Brain pericyte (primary cell): ENCODE data around the gene FANCC.
"Not testable (repeated sequence)": the region's sequence is repeated elsewhere in the genome, so short reads cannot be mapped to it uniquely, and the experiment has no call there.

Source experiments
- DNase-seq: peaks from one replicate; pipeline ENCODE4 v3.0.0-alpha.2; 2012; ENCODE audit warnings: low read depth, low spot score

Gene FANCC

DNA sequence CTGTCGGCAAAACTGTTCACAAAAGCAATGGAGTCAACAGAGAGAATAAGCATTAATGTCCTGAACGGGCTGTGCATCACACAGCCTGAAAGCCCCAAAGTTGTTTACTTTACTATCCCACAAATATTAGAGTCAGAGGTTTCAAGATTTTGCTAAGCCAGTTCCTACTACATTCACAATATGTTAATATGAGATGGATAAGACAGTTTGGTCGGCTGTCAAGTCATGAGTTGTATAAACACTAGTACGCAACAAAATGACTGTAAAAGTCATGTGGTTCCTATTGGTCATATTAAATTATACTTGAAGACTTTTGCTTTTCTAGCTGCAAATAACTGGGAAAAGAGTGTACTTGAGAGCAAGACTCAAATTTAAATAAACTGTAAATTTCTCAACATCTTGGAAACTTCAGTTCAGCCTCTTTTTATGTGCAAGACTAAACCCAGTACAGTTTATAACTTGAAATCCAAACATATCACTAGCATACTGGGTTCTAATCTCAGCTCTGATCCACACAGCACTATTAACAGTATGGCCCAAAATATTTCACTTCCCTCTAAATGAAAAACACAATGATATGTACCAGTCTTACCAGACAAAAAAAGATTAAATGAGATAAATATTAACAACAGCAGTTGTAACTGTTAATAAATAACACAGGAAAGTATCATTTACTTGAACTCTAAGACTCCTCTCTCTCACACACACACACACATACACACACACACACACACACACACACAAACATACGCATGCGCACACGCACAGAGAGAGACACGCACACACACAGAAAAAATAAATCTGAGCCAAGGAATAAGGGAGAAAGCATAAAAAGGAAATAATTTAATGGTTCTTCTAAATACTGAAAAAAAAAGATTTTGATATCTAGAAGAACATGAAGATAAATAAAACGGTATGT is 33.1 kb downstream of the FANCC start:
- no peak for DNase-seq

DNA sequence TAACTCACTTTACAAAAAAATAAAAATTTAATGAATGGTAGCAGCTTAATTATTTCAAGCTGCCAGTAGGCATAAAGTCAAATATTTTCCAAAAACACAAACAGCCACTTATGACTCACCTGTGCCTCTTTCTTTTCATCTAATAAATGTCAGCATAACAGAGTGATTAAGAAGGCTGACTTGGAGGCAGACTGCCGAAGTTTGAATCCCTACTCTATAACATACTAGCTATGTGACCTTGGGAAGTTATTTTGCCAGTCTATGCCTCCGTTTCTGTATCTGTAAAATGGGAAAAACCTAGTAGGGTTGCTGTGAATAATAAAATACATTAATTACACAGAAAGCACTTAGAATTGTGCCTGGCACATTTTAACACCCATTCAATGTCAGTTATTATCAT is 33.8 kb downstream of the FANCC start:
- DNase-seq = no peak

DNA sequence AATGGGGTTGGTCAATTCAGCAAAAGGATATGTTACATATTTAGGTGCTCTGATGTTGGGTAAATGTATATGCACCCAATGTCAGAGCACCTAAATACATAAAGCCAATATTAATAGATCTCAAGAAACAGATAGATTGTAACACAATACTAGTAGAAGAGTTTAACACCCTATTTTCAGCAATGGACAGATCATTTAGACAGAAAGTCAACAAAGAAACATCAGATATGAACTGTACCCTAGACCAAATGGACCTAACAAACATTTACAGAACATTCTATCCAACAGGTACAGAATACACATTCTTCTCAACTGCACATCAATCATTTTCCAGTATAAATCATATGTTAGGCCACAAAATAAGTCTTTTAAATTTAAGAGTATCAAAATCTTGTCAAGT is 35.2 kb downstream of the FANCC start:
- DNase-seq = no peak

DNA sequence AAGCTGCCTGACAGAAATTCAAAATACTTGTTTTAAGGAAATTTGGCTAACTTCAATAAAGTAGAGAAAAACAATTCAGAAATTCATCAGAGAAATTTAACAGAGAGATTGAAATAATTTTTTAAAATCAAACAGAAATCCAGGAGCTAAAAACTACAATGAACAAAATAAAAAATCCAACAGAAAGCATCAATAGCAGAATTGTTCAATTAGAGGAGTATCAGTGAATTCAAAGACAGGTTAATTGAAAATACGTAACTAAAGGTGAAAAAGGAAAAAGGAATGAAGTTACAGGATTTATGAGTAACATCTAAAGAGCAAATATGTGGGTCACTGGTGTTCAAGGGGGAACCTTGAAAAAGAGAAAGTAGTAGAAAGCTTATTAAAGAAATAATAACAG is 36.8 kb downstream of the FANCC start:
- no peak for DNase-seq

DNA sequence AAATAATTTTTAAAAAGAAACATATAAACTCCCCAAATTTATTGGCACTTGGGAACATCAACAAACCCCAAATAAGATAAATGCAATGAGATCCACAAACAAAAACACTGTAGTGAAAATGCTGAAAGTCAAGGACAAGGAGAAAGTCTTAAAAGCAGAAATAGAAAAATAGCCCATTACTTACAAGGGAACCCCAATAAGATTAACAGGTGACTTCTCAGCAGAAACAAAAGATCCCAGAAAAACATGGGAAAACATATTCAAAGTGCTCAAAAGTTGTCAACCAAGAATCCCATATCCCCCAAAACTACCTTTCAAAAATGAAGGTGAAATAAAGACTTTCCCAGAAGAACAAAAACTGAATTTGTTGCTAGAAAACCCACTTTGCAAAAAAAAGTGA is 40.0 kb downstream of the FANCC start:
- no peak for DNase-seq

DNA sequence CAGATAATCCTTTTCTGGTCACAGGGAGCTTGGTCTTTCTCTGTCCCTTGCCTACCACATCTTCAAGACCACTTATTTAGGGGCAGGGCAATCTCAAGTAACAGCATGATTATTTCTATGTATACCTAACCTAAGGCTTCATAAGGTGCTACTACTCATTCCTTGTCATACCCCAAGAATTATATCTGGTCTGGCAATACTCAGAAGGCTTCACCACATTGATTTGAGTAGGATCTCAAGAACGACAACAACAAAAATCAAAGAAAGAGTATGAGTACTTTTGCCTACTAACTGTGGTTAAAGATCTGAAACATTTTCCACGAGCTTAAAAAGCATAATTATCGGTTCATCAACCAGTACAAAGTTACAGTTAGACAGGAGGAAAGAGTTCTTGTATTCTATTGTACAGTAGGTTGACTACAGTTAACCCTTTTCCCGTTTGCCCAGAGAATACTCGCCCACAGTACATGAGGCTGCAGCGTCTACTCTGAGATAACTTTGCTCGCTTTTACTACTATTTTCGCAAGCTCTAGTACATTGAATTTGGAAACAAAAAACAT is 41.0 kb downstream of the FANCC start:
- no peak for DNase-seq

DNA sequence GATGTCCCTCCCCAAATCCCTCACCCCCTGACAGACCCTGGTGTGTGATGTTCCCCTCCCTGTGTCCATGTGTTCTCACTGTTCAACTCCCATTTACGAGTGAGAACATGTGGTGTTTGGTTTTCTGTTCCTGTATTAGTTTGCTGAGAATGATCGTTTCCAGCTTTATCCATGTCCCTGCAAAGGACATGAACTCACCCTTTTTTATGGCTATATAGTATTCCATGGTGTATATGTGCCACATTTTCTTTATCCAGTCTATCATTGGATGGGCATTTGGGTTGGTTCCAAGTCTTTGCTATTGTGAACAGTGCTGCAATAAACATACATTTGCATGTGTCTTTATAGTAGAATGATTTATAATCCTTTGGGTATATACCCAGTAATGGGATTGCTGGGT is 43.3 kb downstream of the FANCC start:
- not testable (repeated sequence) for DNase-seq

DNA sequence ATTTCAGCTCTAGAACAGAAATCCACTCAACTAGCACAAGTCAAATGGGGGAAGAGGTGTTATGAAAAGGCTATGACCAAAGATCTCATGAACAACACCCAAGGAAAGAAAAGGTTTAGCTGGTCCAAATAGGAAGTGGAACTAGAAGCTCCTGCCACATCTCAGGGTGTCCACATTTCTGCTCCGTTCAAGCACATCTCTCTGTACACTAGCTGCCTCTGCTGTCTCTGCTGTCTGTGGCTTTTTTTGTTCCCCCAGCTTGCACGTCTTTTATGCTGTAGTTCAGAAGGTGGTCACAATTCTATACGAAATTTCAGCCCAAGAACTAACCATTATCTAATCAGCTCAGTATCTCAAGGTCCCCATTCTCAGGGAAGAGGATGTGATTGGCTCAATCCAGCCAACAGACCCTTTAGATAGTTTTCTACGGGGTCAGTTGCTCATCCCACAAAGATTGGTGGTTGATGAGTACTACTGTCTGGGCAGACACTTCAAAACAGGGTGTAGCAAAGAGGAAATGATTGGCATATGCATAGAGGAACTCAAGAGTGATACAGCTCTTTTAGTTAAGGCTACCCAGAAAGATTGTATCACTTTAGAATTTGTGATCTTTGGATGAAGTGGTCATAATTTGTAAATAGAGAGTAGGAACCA is 44.0 kb downstream of the FANCC start:
- no peak for DNase-seq

DNA sequence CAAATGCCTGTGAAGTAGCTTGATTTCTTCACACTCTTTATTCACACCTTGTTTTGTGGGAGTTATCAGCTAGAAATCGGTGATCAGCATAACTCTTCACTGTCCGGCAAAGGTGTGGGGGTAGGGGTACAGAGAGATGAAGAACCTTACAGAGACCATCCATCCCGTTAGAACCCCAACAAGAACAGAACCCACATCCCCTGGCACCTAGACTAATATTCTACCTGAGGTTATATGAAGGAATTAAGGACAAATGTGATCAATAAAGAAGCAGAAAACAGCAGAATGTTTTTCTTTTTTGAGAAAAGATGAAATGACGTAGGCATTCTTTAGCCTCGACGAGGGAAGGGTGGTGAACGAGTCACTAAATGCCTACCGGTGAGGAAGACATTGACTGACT is 44.7 kb downstream of the FANCC start:
- no peak for DNase-seq

DNA sequence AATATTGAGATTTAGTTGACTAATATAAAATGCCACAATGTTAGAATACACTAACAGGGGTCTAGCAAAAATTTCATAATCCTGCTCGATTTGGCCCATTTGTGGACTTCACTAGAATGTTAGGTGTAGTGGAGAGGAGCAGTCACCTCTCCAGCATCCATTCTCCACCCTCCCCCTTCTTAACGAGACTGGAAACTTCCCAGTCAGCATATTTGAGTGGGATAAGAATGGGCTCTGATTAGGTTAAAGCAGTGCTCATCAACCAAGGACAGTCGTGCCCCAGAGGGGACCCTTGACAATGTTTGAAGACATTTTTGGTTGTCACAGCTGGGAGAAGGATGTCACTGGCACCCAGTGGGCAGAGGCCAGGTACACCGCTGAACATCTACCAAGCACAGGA is 46.7 kb downstream of the FANCC start:
- DNase-seq = no peak

DNA sequence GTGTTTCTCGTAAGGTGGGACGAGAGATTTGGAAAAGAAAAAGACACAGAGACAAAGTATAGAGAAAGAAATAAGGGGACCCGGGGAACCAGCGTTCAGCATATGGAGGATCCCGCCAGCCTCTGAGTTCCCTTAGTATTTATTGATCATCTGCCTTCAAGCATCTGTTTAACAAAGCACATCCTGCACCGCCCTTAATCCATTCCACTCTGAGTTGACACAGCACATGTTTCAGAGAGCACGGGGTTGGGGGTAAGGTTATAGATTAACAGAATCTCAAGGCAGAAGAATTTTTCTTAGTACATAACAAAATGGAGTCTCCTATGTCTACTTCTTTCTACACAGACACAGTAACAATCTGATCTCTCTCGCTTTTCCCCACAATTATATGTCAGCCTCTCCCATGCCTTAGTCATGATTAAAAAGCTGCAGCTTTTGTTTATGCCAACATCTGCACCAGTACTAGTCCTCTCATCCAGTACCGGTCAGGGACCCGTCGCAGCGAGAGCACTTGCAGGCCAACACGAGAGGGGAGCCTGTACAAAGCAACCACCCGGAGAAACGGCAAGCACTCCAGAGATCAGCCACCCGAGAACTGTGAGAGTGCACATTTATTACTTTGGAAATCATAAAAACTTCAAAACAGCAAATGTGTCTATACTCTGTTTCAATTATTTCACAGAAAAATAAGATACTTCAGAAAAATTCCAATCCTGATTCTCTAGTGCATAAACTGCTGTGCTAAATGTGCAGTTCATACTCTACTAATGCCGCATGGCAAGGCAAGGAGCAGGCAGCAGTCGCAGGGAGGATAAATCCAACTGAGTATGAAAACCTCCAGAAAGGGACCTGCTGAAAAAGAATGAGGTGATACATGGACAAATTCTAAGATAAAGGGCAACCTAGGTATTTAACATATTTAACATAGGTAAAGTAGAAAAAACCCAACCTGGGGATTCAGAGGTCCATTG is 47.4 kb downstream of the FANCC start:
- not testable (repeated sequence) for DNase-seq

DNA sequence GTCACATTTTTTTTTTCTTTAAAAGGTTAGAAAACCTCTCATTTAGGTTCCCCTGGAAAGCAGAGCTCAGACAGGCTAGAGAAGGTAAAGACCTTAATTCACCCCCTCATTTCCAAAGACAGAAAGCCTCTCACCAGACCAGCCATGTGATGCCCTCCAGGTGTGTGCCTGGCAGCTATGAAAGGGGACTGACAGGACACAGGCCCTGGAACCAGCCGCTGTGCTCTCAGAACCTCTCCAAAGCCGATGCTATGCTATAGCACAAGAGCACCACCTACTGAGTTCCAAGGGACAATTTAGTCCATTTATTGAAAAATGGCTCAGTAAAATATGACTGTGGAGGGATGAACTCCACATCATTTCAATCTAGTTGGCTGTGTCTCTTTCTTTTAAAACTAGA is 48.8 kb downstream of the FANCC start:
- DNase-seq = no peak

DNA sequence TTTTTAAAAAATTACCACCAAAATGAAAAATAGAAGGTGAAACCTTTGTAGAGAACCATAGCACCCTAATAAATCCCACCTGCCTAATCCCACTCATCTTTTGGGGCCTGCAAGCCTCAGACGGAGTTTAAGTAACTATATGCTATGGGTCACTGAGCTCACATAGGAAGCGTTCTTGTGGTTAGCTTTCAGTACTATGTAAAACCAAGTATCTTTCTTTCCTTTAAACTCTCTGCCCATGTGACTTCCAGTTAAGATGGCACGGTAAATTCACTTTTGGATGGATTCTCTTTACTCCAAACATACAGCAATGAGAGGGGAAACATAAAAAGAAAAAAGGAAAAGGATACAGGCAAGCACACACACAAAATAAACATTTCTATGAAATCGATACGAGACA is 50.9 kb downstream of the FANCC start:
- DNase-seq = no peak

DNA sequence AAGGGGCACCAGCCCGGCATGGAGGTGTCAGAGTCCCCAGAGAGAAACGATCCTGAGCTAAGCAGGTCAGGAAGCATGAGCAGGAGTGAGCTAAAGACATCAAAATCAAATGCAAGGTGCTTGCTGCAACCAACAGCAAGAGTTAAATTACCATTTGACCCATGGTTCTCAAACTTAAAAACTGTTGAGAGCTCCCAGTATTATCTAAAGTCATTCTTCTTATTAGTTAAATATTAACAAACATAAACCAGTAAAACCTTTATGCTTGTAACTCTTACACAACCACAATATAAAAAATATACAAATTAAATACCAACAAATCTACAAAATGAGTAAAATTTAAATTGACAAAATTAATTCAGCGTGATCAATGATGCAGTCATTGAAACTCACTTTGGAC is 51.5 kb downstream of the FANCC start:
- DNase-seq = no peak

DNA sequence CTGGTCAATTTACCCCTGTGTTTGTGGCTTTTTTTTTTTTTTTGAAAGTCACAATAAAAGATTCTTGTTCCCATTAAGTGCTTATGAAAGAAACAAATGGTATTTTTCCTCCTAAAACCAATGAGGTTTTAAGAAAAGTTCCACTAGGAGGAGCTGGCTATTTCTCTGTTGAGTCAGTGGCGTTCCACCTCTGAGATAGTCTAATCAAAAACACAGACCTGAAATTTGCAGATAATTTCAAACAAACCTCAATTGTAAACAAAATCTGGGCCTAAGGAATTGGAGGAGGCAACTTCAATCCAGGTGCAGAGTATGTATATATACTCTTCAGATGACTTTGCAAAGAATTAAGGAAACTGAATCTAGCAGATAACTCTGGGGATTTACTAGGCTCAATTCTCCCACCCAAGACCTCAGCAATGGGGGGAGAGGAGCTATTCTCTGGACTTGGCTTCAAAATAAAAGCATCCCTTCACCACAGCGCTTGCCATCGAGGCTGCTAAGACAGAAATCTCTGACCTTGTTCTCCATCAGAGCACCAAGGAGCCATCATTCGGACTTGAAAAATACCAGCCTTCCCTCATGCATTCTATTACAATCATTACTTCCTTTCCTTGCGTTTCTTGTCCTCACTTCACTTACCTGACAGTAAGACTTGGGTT is 52.4 kb downstream of the FANCC start:
- DNase-seq = no peak

DNA sequence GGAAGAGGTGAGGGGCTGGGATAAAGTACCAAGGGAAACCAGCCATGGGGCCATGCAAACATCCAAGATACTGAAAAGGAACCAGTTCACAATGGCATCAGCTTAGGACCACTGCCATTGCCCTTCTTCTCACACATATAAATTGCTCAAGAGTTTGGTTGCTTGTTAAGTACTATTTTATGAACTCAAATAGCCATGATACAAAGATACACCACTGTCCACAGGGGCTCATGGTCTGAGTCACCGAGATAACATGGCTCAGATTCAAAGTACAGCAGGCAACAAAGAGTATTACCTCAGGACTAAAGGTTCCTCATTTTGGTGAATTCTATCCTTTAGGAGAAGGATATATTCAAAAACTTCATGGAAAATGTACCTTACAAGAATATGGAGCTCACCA is 55.6 kb downstream of the FANCC start:
- DNase-seq = no peak

DNA sequence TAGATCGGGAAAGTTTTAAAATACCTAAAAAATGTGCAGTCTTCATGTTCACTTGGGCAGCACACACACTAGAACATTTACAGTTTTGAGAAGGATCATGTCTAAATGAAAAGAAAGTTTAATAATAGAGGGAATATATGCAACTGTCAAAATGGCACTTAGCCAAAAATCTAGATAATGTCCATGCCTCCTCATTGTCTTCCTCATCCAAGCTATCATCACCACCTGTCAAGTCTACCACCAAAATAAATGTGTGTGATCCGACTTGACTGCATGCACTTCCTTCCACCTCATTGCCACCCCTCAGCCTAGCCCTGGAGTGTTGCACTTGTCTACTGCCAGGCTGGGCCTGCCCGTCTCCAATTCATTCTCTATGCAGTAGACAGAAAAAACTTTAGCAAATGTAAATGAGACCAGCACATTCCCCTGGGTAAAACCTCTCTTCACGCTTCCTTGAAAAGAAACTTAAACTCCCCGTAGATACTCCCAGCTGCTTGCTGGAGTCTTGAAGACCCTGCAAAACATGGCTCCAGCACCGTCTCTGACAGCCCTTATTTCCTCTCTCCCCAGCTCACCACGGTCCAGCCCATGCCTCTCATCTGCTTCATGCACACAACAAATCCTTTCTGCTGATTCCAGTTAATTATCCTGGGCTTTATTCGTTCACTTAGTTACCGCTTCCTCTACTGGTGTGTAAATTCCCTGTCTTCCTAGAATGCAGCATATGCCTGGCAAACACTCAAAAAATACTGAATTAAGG is 66.9 kb downstream of the FANCC start:
- no peak for DNase-seq

DNA sequence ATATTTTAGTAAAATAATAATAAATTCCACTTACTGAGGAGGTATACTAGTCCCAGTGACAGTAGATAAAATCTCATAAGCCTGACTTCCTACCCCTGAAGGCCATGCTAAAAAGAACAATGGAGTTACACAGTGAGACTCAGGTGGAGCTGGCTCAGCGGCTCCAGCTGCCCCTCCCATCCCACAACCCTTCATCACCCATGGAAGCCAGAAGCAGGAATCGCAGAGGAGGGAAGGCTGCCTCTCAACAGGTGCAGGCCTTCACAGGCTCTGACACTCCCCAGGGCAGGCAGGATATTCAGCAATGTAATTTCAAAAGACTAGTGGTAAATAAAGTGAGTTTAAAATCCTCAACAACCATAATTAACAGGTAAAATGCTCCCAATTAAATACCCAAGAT is 67.5 kb downstream of the FANCC start:
- DNase-seq = no peak

DNA sequence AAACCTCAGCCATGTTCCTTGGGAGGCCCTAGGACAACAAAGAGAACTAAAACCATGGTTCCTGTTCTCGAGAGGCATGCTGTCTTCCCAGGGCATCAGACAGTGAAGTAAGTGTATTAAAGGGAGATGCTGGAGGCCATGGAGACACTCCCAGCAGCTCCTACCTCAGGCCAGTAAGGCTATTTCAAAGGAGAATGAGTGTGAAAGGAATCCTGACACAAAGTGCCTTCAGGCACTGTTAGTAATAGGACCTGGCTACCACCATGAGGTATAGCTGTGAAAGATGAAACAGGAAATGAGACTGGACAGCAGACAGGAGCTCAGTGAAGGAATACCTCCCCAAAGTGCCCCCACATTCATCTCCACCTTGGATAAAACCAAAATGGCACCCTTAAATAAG is 71.0 kb downstream of the FANCC start:
- DNase-seq = no peak

DNA sequence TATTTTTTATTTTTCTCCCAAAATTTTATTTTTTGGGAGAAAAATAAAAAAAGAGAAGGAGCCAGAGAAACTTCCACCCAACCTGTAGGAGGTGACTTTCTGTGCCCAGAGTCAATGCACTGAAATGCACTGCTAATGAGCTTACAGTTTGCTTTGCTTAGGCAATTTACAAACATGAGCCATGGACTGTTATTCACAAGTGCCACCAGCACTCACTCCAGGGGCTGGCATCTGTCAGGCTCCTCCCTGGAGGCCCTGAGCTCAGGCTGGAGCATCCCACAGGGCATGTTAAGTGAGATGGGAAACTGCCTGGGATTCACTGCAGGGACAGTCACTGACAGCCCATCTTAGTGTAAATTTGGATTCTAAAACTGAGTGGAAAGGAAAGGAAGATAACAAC is 74.9 kb downstream of the FANCC start:
- no peak for DNase-seq
